Measurements from ENCODE around the gene GLYR1.

DNA sequence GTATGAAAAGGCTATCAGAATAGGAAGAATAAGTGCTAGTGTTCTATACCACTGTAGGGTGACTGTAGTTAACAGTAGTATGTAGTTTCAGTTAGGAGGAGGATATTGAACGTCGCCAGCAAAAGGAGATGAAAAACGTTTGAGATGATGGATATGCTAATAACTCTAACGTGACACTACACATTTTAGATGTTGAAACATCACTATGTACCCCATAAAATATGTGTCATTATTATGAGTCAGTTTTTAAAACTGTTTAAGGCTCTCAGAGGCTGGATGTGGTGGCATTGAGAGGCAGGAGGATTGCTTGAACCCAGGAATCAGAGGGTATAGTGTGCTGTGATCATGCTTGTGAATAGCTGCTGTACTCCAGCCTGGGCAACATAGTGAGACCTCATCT, 32.0 kb upstream of the GLYR1 start:
- TF ChIP-seq, protein P1, sequence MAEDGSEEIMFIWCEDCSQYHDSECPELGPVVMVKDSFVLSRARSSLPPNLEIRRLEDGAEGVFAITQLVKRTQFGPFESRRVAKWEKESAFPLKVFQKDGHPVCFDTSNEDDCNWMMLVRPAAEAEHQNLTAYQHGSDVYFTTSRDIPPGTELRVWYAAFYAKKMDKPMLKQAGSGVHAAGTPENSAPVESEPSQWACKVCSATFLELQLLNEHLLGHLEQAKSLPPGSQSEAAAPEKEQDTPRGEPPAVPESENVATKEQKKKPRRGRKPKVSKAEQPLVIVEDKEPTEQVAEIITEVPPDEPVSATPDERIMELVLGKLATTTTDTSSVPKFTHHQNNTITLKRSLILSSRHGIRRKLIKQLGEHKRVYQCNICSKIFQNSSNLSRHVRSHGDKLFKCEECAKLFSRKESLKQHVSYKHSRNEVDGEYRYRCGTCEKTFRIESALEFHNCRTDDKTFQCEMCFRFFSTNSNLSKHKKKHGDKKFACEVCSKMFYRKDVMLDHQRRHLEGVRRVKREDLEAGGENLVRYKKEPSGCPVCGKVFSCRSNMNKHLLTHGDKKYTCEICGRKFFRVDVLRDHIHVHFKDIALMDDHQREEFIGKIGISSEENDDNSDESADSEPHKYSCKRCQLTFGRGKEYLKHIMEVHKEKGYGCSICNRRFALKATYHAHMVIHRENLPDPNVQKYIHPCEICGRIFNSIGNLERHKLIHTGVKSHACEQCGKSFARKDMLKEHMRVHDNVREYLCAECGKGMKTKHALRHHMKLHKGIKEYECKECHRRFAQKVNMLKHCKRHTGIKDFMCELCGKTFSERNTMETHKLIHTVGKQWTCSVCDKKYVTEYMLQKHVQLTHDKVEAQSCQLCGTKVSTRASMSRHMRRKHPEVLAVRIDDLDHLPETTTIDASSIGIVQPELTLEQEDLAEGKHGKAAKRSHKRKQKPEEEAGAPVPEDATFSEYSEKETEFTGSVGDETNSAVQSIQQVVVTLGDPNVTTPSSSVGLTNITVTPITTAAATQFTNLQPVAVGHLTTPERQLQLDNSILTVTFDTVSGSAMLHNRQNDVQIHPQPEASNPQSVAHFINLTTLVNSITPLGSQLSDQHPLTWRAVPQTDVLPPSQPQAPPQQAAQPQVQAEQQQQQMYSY (CRISPR knock-in tag; IDR thresholded peaks at IDR 0.05) = no peak
- TF ChIP-seq RFX5 (IDR thresholded peaks at IDR 0.05; ENCODE audit: low read depth, low read length) (no peak), STAT1 (conservative IDR thresholded peaks at IDR 0.05) (no peak), ZNF274 (IDR thresholded peaks at IDR 0.05; ENCODE audit: insufficient read depth, insufficient read length) (no peak), POLR2A (IDR thresholded peaks at IDR 0.05; ENCODE audit: low read depth, low read length) (no peak), ZNF217 (IDR thresholded peaks at IDR 0.05) (no peak), ATF7 (IDR thresholded peaks at IDR 0.05; ENCODE audit: low read depth) (no peak), MYC (IDR thresholded peaks at IDR 0.05; ENCODE audit: insufficient read depth, insufficient read length, insufficient replicate concordance, low read length, severe bottlenecking) (no peak), RB1 (IDR thresholded peaks at IDR 0.05; ENCODE audit: borderline replicate concordance) (no peak), RAD21 (IDR thresholded peaks at IDR 0.05; ENCODE audit: insufficient read depth, low read depth, low read length) (no peak), GABPA (IDR thresholded peaks at IDR 0.05; ENCODE audit: low read depth) (no peak), POLR2AphosphoS5 (IDR thresholded peaks at IDR 0.05; ENCODE audit: low read length) (no peak)
- TF ChIP-seq, protein P2, sequence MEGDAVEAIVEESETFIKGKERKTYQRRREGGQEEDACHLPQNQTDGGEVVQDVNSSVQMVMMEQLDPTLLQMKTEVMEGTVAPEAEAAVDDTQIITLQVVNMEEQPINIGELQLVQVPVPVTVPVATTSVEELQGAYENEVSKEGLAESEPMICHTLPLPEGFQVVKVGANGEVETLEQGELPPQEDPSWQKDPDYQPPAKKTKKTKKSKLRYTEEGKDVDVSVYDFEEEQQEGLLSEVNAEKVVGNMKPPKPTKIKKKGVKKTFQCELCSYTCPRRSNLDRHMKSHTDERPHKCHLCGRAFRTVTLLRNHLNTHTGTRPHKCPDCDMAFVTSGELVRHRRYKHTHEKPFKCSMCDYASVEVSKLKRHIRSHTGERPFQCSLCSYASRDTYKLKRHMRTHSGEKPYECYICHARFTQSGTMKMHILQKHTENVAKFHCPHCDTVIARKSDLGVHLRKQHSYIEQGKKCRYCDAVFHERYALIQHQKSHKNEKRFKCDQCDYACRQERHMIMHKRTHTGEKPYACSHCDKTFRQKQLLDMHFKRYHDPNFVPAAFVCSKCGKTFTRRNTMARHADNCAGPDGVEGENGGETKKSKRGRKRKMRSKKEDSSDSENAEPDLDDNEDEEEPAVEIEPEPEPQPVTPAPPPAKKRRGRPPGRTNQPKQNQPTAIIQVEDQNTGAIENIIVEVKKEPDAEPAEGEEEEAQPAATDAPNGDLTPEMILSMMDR (IDR thresholded peaks at IDR 0.05 in 2 of 3, conservative IDR thresholded peaks at IDR 0.05 in 1 of 3; ENCODE audit: control insufficient read depth in 2 of 3, extremely low read depth in 1 of 3, insufficient read depth in 1 of 3, low read depth in 3 of 3, low read length in 3 of 3) = no peak
- TF ChIP-seq, protein P3, sequence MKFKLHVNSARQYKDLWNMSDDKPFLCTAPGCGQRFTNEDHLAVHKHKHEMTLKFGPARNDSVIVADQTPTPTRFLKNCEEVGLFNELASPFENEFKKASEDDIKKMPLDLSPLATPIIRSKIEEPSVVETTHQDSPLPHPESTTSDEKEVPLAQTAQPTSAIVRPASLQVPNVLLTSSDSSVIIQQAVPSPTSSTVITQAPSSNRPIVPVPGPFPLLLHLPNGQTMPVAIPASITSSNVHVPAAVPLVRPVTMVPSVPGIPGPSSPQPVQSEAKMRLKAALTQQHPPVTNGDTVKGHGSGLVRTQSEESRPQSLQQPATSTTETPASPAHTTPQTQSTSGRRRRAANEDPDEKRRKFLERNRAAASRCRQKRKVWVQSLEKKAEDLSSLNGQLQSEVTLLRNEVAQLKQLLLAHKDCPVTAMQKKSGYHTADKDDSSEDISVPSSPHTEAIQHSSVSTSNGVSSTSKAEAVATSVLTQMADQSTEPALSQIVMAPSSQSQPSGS (IDR thresholded peaks at IDR 0.05; ENCODE audit: low read length) = no peak
